HUDEP-2 (cell line): ENCODE results near the gene CMSS1.

Experiments
- DNase-seq, 76 experiments: peaks; one replicate each; lab custom pipeline; 2025; ENCODE audit not compliant: unreplicated experiment in 76 of 76; lab: John Stamatoyannopoulos, UW

Gene CMSS1

GRCh38 chr3:99817437-99818240, at the start of gene CMSS1:
Gene CMSS1 (plus strand): TSS chr3:99817862.
- peak; percentile 20 to 93 (median 85) for DNase-seq

GRCh38 chr3:99768126-99768525, 49.5 kb upstream of the CMSS1 start:
- DNase-seq = no peak

GRCh38 chr3:99768808-99769501, 48.7 kb upstream of the CMSS1 start:
- DNase-seq = no peak

GRCh38 chr3:99772171-99772570, 45.5 kb upstream of the CMSS1 start:
- no peak for DNase-seq

DNA sequence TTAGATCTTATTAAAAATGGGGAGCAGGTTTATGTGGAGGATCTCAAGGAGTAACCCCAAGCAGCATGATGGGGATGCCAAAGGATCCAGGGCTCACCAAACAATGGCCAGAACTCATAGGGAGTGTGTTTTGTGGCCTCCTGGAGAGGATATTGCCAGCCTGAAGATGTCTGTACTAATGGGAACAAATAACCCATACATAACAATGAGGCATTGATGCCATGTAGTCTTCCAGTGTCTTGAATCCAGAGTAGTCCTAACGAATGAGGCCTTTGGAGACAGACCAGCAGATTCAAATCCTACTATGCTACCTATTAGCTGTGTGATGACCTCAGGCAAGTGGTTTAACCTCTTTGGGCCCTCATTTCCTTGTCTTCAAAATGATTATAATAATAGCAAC, 45.0 kb upstream of the CMSS1 start:
- DNase-seq = no peak

- DNase-seq = no peak
Measured at GRCh38 chr3:99774467-99774866, 43.2 kb upstream of the CMSS1 start.

DNA sequence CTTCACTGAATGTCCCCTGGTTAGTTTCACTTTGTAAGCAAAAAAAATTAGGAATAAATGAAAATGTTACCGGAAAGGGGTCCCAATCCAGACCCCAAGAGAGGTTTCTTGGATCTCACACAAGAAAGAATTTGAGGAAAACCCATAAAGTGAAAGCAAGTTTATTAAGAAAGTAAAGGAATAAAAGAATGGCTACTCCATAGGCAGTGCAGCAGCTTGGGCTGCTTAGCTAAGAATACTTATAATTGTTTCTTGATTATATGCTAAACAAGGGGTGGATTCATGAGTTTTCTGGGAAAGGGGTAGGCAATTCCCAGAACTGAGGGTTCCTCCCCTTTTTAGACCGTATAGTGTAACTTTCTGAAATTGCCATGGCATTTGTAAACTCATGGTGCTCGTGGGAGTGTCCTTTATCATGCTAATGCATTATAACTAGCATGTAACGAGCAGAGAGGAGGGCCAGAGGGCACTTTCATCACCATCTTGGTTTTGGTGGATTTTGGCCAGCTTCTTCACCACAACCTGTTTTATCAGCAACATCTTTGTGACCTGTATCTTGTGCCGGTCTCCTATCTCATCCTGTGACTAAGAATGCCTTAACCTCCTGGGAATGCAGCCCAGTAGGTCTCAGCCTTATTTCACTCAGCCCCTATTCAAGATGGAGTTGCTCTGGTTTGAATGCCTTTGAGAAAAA, 41.0 kb upstream of the CMSS1 start:
- peak in 6 of 76 experiments; percentile 3 to 30 (median 12) for DNase-seq

DNA sequence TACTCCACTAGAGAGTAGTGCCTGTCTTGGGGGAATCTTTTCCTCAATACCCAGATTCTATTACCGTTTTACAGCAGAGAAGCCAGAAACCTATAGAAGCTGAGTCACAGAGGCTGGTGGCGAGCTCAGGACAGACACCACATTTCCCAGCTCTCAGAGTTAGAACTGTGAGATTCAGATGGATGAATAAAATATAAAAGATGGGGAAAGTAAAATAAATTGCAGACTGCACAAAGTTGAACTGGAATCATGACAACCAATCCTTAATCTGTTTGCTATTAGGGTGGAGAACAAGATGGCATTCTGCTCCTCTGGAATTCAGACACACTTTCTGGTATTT, 40.5 kb upstream of the CMSS1 start:
- DNase-seq = no peak

GRCh38 chr3:99777708-99778107, 40.0 kb upstream of the CMSS1 start:
- no peak for DNase-seq

DNA sequence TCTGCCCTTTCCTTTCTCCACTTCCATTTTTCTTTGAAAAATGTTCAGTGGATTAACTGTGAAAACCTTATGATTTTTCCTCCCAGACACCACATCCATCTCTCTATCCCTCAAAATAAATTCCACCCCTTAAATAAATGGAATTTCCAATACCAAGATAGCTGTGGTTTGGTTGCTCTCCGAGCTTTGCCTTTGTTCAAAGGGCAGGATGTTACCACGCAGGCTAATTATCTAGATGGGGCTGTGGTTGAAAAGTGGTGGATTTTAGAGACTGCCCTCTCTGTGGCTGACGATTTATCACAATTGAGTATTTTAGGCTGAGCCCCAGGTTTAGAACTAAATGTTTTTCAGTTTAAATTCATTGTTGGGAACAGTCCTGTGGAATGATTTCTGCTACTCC, 36.9 kb upstream of the CMSS1 start:
- DNase-seq = no peak

DNA sequence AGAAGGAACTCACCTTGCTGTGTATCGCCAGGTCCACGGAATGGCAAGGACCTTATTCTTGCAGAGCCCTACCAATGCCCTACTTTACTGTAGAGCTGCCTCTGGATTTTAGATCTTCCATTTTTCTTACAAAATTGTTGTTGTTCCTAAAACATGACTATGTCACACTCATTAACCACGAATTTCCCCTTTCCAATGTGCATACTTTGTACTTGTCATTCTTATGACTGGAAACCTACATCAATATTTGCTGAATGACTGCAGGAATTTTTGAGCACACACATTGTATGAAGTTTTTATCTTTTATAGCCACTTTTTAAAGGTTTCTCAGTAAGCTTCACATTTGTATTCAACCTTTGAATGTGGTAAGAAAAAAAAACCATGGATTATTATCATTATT, 35.9 kb upstream of the CMSS1 start:
- no peak for DNase-seq

DNA sequence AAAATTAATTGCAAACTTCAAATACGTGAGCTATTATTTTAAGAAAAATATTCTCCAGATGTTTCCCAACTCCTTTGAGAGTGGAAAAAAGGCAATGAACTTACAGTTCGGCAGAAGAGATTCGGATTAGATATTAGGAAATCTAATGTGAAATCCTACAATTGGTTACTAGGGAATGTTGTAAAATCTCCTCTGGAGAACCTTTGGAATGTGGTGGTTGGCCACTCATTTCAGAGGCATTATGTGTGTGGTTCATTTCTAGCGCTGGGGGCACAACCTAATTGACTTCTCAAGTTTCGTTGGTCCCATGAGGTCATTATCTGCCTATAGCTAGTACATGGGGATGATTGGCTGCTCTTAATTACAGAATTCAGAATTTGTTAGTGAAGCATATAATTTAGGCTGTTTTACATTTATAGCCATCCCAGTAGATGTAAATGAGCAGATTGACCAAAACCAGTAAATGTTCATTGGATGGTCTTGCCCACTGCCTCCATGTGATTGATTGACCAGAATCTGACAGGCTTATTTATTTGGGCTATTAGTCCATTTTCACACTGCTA, 34.6 kb upstream of the CMSS1 start:
- DNase-seq = no peak

DNA sequence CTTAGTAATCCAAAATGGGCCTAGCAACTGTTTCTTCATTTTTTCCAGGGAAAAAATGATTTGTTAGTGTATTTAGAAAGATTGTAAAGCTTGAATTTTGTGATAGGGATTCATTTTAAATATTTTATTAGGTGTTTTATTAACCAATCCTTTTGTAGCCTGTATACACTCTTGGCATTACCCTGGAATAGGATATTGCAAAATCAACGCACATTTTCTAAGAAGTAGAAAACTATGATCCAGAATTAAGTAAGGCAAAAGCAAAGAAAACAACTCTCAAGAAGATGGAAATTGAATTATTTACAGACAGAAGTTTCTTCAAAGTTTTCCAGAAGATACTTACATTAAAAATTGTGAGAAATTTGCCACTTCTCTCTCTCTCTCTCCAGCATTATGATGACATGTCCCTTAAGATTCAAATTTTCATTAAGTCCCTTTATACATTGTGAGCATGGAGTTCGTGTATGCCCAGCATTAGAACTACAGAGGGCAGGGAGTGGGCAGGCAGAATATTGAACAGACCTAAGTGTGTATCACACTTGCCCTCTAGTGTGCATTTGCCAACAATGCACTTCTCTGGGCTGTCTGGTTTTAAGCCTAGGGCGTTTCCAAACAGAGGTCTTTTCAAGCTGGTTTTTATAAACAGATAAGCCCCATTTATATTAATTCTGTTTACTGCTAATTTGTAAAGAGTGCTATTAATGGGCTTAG, 28.5 kb upstream of the CMSS1 start:
- DNase-seq = peak in 40 of 76 experiments; percentile 2 to 63 (median 25)

DNA sequence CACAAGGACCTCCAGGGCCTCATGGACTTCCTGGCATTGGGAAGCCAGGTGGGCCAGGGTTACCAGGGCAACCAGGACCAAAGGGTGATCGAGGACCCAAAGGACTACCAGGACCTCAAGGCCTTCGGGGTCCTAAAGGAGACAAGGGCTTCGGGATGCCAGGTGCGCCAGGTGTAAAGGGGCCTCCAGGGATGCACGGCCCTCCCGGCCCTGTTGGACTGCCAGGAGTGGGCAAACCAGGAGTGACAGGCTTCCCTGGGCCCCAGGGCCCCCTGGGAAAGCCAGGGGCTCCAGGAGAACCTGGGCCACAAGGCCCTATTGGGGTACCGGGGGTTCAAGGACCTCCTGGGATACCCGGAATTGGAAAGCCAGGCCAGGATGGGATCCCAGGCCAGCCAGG, 23.2 kb upstream of the CMSS1 start:
- no peak for DNase-seq

- no peak for DNase-seq
Measured at GRCh38 chr3:99795573-99795972, 22.1 kb upstream of the CMSS1 start.

GRCh38 chr3:99799422-99799821, 18.2 kb upstream of the CMSS1 start:
- no peak for DNase-seq

DNA sequence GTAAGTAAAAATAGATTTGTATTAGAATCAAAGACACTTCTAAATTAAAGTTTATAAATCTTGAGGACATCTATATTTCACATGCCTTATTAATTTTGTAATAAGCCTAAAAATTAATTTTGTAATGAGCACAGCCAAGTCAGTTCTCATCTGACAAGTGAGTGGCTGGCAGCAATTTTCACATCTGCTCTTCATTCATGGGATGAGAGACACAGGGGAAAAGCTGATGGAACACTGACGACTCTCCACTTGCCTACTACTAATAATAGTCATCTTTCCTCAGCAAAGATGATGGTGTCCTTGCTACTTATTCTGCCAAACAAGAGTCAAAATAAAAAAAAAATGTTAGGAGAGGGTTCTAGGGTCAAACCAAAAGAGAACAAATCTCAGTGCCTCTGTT, 14.4 kb upstream of the CMSS1 start:
- no peak for DNase-seq

GRCh38 chr3:99805160-99805559, 12.5 kb upstream of the CMSS1 start:
- DNase-seq = no peak

GRCh38 chr3:99808163-99808794, 9.4 kb upstream of the CMSS1 start:
- DNase-seq = peak in 29 of 76 experiments; percentile 1 to 49 (median 24)

GRCh38 chr3:99809565-99809964, 8.1 kb upstream of the CMSS1 start:
- DNase-seq = no peak
